Liver (tissue), 9 donors: ENCODE results near the gene HMG20A. TPM values are rescaled to one million over a fixed set of nuclear protein-coding genes. Genes with fewer than 3 reads are reported as not detected.

ENCODE experiments used
- DNase-seq: peaks from one replicate; pipeline ENCODE4 v3.0.0-alpha.2; 2017; ENCODE audit warnings: low spot score
- H3K27ac ChIP-seq, 2 donors: one replicate each; pipeline ENCODE4 v1.7.0; 2013; ENCODE audit warnings: inconsistent platforms in 2 of 2, low read length in 2 of 2, control low read depth in 1 of 2, low read depth in 1 of 2, mild to moderate bottlenecking in 1 of 2
- H3K27me3 ChIP-seq, 4 donors: one replicate each; pipeline versions ENCODE4 v1.6.1 to v1.7.0; 2013; ENCODE audit warnings: low read length in 3 of 4, inconsistent platforms in 1 of 4, mild to moderate bottlenecking in 1 of 4, moderate library complexity in 1 of 4; ENCODE audit not compliant: control insufficient read depth in 4 of 4, insufficient read depth in 4 of 4
- H3K36me3 ChIP-seq, 4 donors: one replicate each; pipeline versions ENCODE4 v1.6.1 to v1.7.0; 2013; ENCODE audit warnings: low read length in 3 of 4, mild to moderate bottlenecking in 3 of 4, low read depth in 1 of 4, moderate library complexity in 1 of 4; ENCODE audit not compliant: control insufficient read depth in 4 of 4, insufficient read depth in 3 of 4
- H3K4me1 ChIP-seq, 4 donors: one replicate each; pipeline versions ENCODE4 v1.6.1 to v1.7.0; 2013; ENCODE audit warnings: low read length in 3 of 4, mild to moderate bottlenecking in 3 of 4, moderate library complexity in 1 of 4; ENCODE audit not compliant: control insufficient read depth in 4 of 4, insufficient read depth in 4 of 4
- H3K4me3 ChIP-seq, 3 donors: one replicate each; pipeline versions ENCODE4 v1.6.1 to v1.7.0; 2013; ENCODE audit warnings: low read length in 3 of 3, control low read depth in 1 of 3, low read depth in 1 of 3, mild to moderate bottlenecking in 1 of 3
- H3K9ac ChIP-seq, 2 donors: one replicate each; pipeline ENCODE4 v1.7.0; 2013; ENCODE audit warnings: low read length in 2 of 2, mild to moderate bottlenecking in 2 of 2, moderate library complexity in 2 of 2, control low read depth in 1 of 2, low read depth in 1 of 2
- H3K9me3 ChIP-seq, 4 donors: one replicate each; pipeline versions ENCODE4 v1.6.1 to v1.7.0; 2013; ENCODE audit warnings: low read length in 3 of 4; ENCODE audit not compliant: control insufficient read depth in 4 of 4
- ATF3 ChIP-seq: IDR thresholded peaks from 2 replicates; pipeline ENCODE4 v1.6.1; 2016; ENCODE audit warnings: antibody characterized with exemption
- CTCF ChIP-seq: fragments of 150-350 bp; IDR thresholded peaks from 2 replicates; pipeline ENCODE4 v1.5.1; 2017; ENCODE audit warnings: improper control_type of control experiment, low read depth, low read length; ENCODE audit not compliant: missing input control
- EGR1 ChIP-seq, 2 donors: IDR thresholded peaks; 2 replicates each; pipeline ENCODE4 v1.6.1; 2016 to 2018; ENCODE audit warnings: antibody characterized with exemption in 2 of 2, low read depth in 2 of 2
- FOXA1 ChIP-seq: IDR thresholded peaks from 2 replicates; pipeline ENCODE4 v1.6.1; 2016; ENCODE audit warnings: antibody characterized with exemption
- GABPA ChIP-seq, 2 donors: IDR thresholded peaks in 1 of 2; conservative IDR thresholded peaks in 1 of 2; 2 replicates each; pipeline ENCODE4 v1.6.1; 2016; ENCODE audit warnings: antibody characterized with exemption in 2 of 2, mild to moderate bottlenecking in 1 of 2, moderate library complexity in 1 of 2
- HNF4A ChIP-seq, 2 donors: conservative IDR thresholded peaks; 2 replicates each; pipeline ENCODE4 v1.6.1; 2016; ENCODE audit warnings: antibody characterized with exemption in 2 of 2, mild to moderate bottlenecking in 2 of 2
- HNF4G ChIP-seq: IDR thresholded peaks from 2 replicates; pipeline ENCODE4 v1.6.1; 2016; ENCODE audit warnings: antibody characterized with exemption
- JUND ChIP-seq, 2 donors: IDR thresholded peaks; 2 replicates each; pipeline ENCODE4 v1.6.1; 2016; ENCODE audit warnings: antibody characterized with exemption in 2 of 2
- MAX ChIP-seq: IDR thresholded peaks from 2 replicates; pipeline ENCODE4 v1.6.1; 2016; ENCODE audit warnings: antibody characterized with exemption
- NR2F2 ChIP-seq: IDR thresholded peaks from 2 replicates; pipeline ENCODE4 v1.6.1; 2016; ENCODE audit warnings: antibody characterized with exemption
- RAD21 ChIP-seq, 2 donors: IDR thresholded peaks; 2 replicates each; pipeline ENCODE4 v1.6.1; 2016; ENCODE audit warnings: antibody characterized with exemption in 2 of 2, mild to moderate bottlenecking in 2 of 2
- REST ChIP-seq: IDR thresholded peaks from 2 replicates; pipeline ENCODE4 v1.6.1; 2016; ENCODE audit warnings: antibody characterized with exemption, mild to moderate bottlenecking
- RXRA ChIP-seq, 2 donors: IDR thresholded peaks; 2 replicates each; pipeline ENCODE4 v1.6.1; 2017 to 2018; ENCODE audit warnings: antibody characterized with exemption in 2 of 2, mild to moderate bottlenecking in 1 of 2
- SP1 ChIP-seq: IDR thresholded peaks from 2 replicates; pipeline ENCODE4 v1.6.1; 2018; ENCODE audit warnings: antibody characterized with exemption, mild to moderate bottlenecking
- TAF1 ChIP-seq: conservative IDR thresholded peaks from 2 replicates; pipeline ENCODE4 v1.6.1; 2016; ENCODE audit warnings: antibody characterized with exemption, mild to moderate bottlenecking
- YY1 ChIP-seq: IDR thresholded peaks from 2 replicates; pipeline ENCODE4 v1.6.1; 2016; ENCODE audit warnings: antibody characterized with exemption, mild to moderate bottlenecking
- ZBTB33 ChIP-seq: IDR thresholded peaks from 2 replicates; pipeline ENCODE4 v1.6.1; 2016; ENCODE audit warnings: antibody characterized with exemption
- WGBS: extraction: QIAGEN DNeasy Blood & Tissue Kit; methylation state at CpG from one replicate; pipeline ENCODE4 v1.1.7; 2013; 5-methylcytosine and 5-hydroxymethylcytosine counted together
- polyA plus RNA-seq, 2 donors: library from polyadenylated mRNA; stranded (reverse) in 1 of 2; unstranded in 1 of 2; fragments of 200-250 nt in 1 of 2; fragments of >200 nt in 1 of 2; fragmentation: Nextera tagmentation in 1 of 2; extraction: Ambion mirVana in 1 of 2; gene quantifications; one replicate each; pipeline versions ENCODE4 v1.2.1 to v1.2.3, GENCODE V29; 2013 to 2015
- total RNA-seq, 2 donors: library from RNA; depleted of rRNA; stranded (reverse); fragments of >200 nt; gene quantifications; one replicate each; pipeline ENCODE4 v1.2.3, GENCODE V29; 2014
- donor health status: healthy.
- donor health status: healthy.
- donor health status: healthy.
- donor health status: healthy.
- donor health status: healthy.

Gene HMG20A
- total and polyA plus RNA-seq, 4 donors: 7.7 to 19.4 (median 13.3) TPM

- 97% methylated on average over 5 of the region's 5 CpGs for WGBS
- Histone ChIP-seq H3K9ac (no peak overlapping the region), H3K4me3 (no peak overlapping the region), H3K9me3 (no peaks in the 10 kb centered on the region), H3K4me1 (peaks cover 0 to 4% (median 0%) of the 10 kb centered on the region in 4 donors), H3K36me3 (peaks cover 0 to 5% (median 2%) of the 10 kb centered on the region in 4 donors), H3K27me3 (no peaks in the 10 kb centered on the region), H3K27ac (no peak overlapping the region)
- DNase-seq: no peak
- no peak for TF ChIP-seq SP1
- TF ChIP-seq HNF4G: no peak
- TF ChIP-seq YY1: no peak
- no peak for TF ChIP-seq NR2F2
- TF ChIP-seq EGR1 (IDR thresholded peaks at IDR 0.05; ENCODE audit: low read depth in 2 of 2): no peak
Measured at GRCh38 chr15:77489647-77490046, 69.0 kb downstream of the HMG20A start.

- Histone ChIP-seq H3K4me1 (peaks cover 0 to 11% (median 6%) of the 10 kb centered on the region in 4 donors), H3K36me3 (no peaks in the 10 kb centered on the region), H3K9me3 (no peaks in the 10 kb centered on the region), H3K27ac (peak overlapping the region in 1 of 2 donors; percentile 19), H3K9ac (no peak overlapping the region), H3K4me3 (no peak overlapping the region), H3K27me3 (no peaks in the 10 kb centered on the region)
- no peak for TF ChIP-seq RAD21 (IDR thresholded peaks at IDR 0.05)
- TF ChIP-seq JUND (IDR thresholded peaks at IDR 0.05): no peak
- no peak for TF ChIP-seq GABPA (IDR thresholded peaks at IDR 0.05 in 1 of 2, conservative IDR thresholded peaks at IDR 0.05 in 1 of 2)
- TF ChIP-seq TAF1: no peak
- no peak for TF ChIP-seq REST
- TF ChIP-seq MAX: no peak
- no peak for DNase-seq
- WGBS: 67% methylated on average over 3 of the region's 3 CpGs
Measured at GRCh38 chr15:77493324-77493907, 72.7 kb downstream of the HMG20A start.

GRCh38 chr15:77494073-77494867 lies 73.6 kb downstream of the HMG20A start:
- Histone ChIP-seq H3K36me3 (no peaks in the 10 kb centered on the region), H3K4me1 (peaks cover 0 to 12% (median 6%) of the 10 kb centered on the region in 4 donors)
- no peak for DNase-seq
- TF ChIP-seq ZBTB33 (no peak), HNF4A (conservative IDR thresholded peaks at IDR 0.05) (no peak), TAF1 (no peak), JUND (IDR thresholded peaks at IDR 0.05) (no peak), EGR1 (IDR thresholded peaks at IDR 0.05; ENCODE audit: low read depth in 2 of 2) (no peak), ATF3 (no peak), HNF4G (no peak), RAD21 (IDR thresholded peaks at IDR 0.05) (no peak), SP1 (no peak), YY1 (no peak), RXRA (IDR thresholded peaks at IDR 0.05) (no peak), CTCF (no peak), MAX (no peak), NR2F2 (no peak), FOXA1 (no peak)

More at GRCh38 chr15:77494073-77494867, 73.6 kb downstream of the HMG20A start:
- 65% methylated on average over 2 of the region's 2 CpGs for WGBS
- Histone ChIP-seq H3K27me3 (no peaks in the 10 kb centered on the region), H3K9me3 (no peaks in the 10 kb centered on the region), H3K4me3 (no peak overlapping the region), H3K9ac (no peak overlapping the region), H3K27ac (no peak overlapping the region)
